Body of pancreas (tissue), 4 donors: ENCODE results near the gene NAA40. TPM values are rescaled to one million over a fixed set of nuclear protein-coding genes. Genes with fewer than 3 reads are reported as not detected.
A peak's percentile ranks its signal among the peaks of the same experiment; 100 is the strongest.

Experiments
- ATAC-seq: fragments of 150-250 bp; one replicate; pipeline ENCODE4 v1.9.1; 2016
- DNase-seq, 4 donors: peaks; one replicate each; pipeline ENCODE4 v3.0.0-alpha.2; 2019
- H3K27ac ChIP-seq, 4 donors: fragments of 200-600 bp; sonication (generic); 1 replicate in 3 of 4; 2 replicates in 1 of 4; pipeline versions ENCODE4 v1.5.1 to v1.6.1; 2016 to 2019; ENCODE audit warnings: mild to moderate bottlenecking in 1 of 4, mixed read lengths in 1 of 4, moderate library complexity in 1 of 4
- H3K27me3 ChIP-seq, 2 donors: fragments of 200-600 bp; sonication (generic); one replicate each; pipeline ENCODE4 v1.6.0; 2016; ENCODE audit warnings: mild to moderate bottlenecking in 1 of 2
- H3K36me3 ChIP-seq, 2 donors: fragments of 200-600 bp; sonication (generic); replicated peaks in 1 of 2; 2 replicates each; pipeline ENCODE4 v1.5.1; 2016; ENCODE audit warnings: low read depth in 2 of 2; ENCODE audit not compliant: insufficient read depth in 1 of 2
- H3K4me1 ChIP-seq: fragments of 200-600 bp; sonication (generic); one replicate; pipeline ENCODE4 v1.6.0; 2016
- H3K4me3 ChIP-seq, 2 donors: fragments of 200-600 bp; sonication (generic); 1 replicate in 1 of 2; 2 replicates in 1 of 2; pipeline ENCODE4 v1.5.1; 2016 to 2019
- H3K9me3 ChIP-seq, 3 donors: fragments of 200-600 bp; sonication (generic); 1 replicate in 2 of 3; 2 replicates in 1 of 3; pipeline ENCODE4 v1.5.1; 2016
- POLR2A ChIP-seq, 3 donors: fragments of 450-650 bp; IDR thresholded peaks; one replicate each; pipeline ENCODE4 v1.6.1; 2016; ENCODE audit warnings: antibody characterized with exemption in 3 of 3, mild to moderate bottlenecking in 2 of 3
- WGBS, 2 donors: methylation state at CpG; one replicate each; pipeline ENCODE4 v1.1.5; 2017; 5-methylcytosine and 5-hydroxymethylcytosine counted together
- intact Hi-C: fragments of 100-400 bp; cut with DNase I; formaldehyde crosslinking; loops from one replicate; pipeline ENCODE4 v1.15.1; 2023
- total RNA-seq, 2 donors: library from RNA; depleted of rRNA; stranded (reverse); fragments of >200 nt; gene quantifications; one replicate each; pipeline ENCODE4 v1.1.0, GENCODE V29; 2016
- TF ChIP-seq, protein P1 (sequence below), 7 experiments: fragments of 450-650 bp in 4 of 7; fragments of 200-600 bp in 3 of 7; sonication (generic) in 3 of 7; IDR thresholded peaks; one replicate each; pipeline ENCODE4 v1.5.1; 2016 to 2019; ENCODE audit warnings: antibody characterized with exemption in 7 of 7

Gene NAA40
- total RNA-seq, 2 donors from 2014 or later: 14.3 to 21.8 TPM

DNA sequence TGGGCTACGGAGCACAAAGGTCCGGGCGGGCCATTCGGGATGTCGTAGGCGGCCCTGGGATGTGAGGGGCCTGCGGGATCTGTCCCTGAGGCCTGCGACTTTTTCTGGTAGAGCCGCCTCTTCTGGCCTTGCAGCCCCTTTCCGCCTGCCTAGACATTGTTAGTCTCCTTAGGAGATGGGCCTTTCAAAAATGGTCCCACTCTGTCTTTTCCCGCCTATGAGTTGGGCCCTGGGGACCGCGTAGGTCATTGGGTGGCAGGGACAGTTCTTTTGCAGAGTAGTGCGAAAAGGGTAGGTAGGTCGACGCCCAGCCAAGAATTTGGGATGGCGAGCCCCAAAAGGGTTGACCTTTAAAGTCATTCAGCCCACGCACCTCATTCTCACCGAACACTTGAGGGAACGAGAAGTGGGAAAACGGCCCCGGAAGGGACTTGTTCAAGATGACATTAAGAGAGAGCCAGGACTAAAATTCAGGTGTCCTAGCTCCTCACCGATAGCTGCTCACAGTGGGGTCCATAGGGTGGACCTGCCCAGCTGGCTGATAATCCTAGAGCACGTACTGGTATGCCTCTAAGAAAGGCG, 48.2 kb downstream of the NAA40 start:
- intact Hi-C loops: no loop called here
- Histone ChIP-seq H3K27me3 (no peaks in the 10 kb centered on the region), H3K27ac (peak overlapping the region in 3 of 4 donors; percentile 58 to 82 (median 81)), H3K9me3 (no peaks in the 10 kb centered on the region), H3K4me1 (peaks cover 16% of the 10 kb centered on the region), H3K36me3 (peaks cover 0 to 3% of the 10 kb centered on the region in 2 donors), H3K4me3 (peak overlapping the region; percentile 84 to 96)
- ATAC-seq: no peak
- no peak for DNase-seq
- TF ChIP-seq, protein P1, sequence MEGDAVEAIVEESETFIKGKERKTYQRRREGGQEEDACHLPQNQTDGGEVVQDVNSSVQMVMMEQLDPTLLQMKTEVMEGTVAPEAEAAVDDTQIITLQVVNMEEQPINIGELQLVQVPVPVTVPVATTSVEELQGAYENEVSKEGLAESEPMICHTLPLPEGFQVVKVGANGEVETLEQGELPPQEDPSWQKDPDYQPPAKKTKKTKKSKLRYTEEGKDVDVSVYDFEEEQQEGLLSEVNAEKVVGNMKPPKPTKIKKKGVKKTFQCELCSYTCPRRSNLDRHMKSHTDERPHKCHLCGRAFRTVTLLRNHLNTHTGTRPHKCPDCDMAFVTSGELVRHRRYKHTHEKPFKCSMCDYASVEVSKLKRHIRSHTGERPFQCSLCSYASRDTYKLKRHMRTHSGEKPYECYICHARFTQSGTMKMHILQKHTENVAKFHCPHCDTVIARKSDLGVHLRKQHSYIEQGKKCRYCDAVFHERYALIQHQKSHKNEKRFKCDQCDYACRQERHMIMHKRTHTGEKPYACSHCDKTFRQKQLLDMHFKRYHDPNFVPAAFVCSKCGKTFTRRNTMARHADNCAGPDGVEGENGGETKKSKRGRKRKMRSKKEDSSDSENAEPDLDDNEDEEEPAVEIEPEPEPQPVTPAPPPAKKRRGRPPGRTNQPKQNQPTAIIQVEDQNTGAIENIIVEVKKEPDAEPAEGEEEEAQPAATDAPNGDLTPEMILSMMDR (IDR thresholded peaks at IDR 0.05): no peak
- TF ChIP-seq POLR2A (IDR thresholded peaks at IDR 0.05): no peak
- 28 to 41% methylated on average over 18 to 25 of the region's 25 CpGs for WGBS, 2 donors

- Histone ChIP-seq H3K27ac (no peak overlapping the region), H3K9me3 (no peaks in the 10 kb centered on the region), H3K4me1 (peaks cover 10% of the 10 kb centered on the region), H3K36me3 (peaks cover 0 to 5% of the 10 kb centered on the region in 2 donors), H3K27me3 (no peaks in the 10 kb centered on the region), H3K4me3 (no peak overlapping the region)
- no peak for ATAC-seq
- WGBS, 2 donors: 84 to 97% methylated on average over 6 to 10 of the region's 10 CpGs
- intact Hi-C loops: no loop called here
- TF ChIP-seq, protein P1 (IDR thresholded peaks at IDR 0.05): no peak
- no peak for TF ChIP-seq POLR2A (IDR thresholded peaks at IDR 0.05)
- no peak for DNase-seq
Measured at GRCh38 chr11:63991558-63991957, 52.8 kb downstream of the NAA40 start.

DNA sequence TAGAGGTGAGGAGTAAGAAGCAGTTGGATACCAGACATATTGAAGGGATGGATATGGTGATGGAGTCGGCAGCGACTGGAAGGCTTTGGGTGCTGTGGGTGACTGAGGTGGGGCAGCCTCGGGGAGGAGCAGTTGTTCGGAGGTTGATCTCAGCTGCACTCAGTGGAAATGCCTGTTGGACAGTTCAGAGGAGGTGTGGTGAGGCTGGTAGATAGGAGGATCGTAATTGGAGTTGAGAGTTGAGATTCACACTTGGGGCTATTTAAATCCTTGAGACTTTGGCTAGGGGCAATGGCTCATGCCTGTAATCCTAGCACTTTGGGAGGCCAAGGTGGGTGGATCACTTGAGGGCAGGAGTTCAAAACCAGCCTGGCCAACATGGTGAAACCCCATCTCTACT, 54.3 kb downstream of the NAA40 start:
- H3K36me3 ChIP-seq: peaks cover 8 to 13% of the 10 kb centered on the region in 2 donors
- WGBS, 2 donors: 78 to 92% methylated on average over 5 of the region's 5 CpGs
- no peaks in the 10 kb centered on the region for H3K27me3 ChIP-seq
- H3K4me1 ChIP-seq: no peaks in the 10 kb centered on the region
- no peak overlapping the region for H3K4me3 ChIP-seq
- no peak for DNase-seq
- H3K9me3 ChIP-seq: no peaks in the 10 kb centered on the region
- intact Hi-C loops: no loop called here
- ATAC-seq: no peak
- TF ChIP-seq POLR2A (IDR thresholded peaks at IDR 0.05): no peak
- TF ChIP-seq, protein P1 (IDR thresholded peaks at IDR 0.05): no peak
- no peak overlapping the region for H3K27ac ChIP-seq

DNA sequence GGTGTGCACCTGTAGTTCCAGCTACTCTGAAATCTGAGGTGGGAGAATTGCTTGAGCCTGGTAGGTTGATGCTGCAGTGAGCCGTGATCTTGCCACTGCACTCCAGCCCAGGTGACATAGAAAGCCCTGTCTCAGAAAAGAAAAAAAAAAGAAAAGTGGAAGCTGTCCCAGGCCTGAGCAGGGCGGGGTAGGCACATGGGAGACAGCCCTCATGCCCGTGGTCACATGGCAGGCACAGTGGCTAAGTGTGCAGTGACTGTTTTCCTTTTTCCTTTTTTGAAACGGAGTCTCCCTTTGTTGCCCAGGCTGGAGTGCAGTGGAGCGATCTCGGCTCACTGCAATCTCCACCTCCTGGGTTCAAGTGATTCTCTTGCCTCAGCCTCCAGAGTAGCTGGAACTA, 55.2 kb downstream of the NAA40 start:
- H3K4me3 ChIP-seq: no peak overlapping the region
- H3K4me1 ChIP-seq: no peaks in the 10 kb centered on the region
- TF ChIP-seq, protein P1 (IDR thresholded peaks at IDR 0.05): no peak
- no peak for TF ChIP-seq POLR2A (IDR thresholded peaks at IDR 0.05)
- 80 to 84% methylated on average over 6 of the region's 6 CpGs for WGBS, 2 donors
- H3K27ac ChIP-seq: no peak overlapping the region
- peaks cover 8 to 13% of the 10 kb centered on the region in 2 donors for H3K36me3 ChIP-seq
- no peak for DNase-seq
- ATAC-seq: no peak
- H3K9me3 ChIP-seq: no peaks in the 10 kb centered on the region
- intact Hi-C loops: no loop called here
- no peaks in the 10 kb centered on the region for H3K27me3 ChIP-seq

- ATAC-seq (no peak), DNase-seq (no peak)
- Histone ChIP-seq H3K9me3 (no peaks in the 10 kb centered on the region), H3K36me3 (peaks cover 8 to 10% of the 10 kb centered on the region in 2 donors), H3K4me3 (no peak overlapping the region), H3K27me3 (no peaks in the 10 kb centered on the region), H3K4me1 (peaks cover 20% of the 10 kb centered on the region), H3K27ac (no peak overlapping the region)
- TF ChIP-seq, protein P1 (IDR thresholded peaks at IDR 0.05): no peak
- TF ChIP-seq POLR2A (IDR thresholded peaks at IDR 0.05): no peak
- intact Hi-C loops: no loop called here
- 83 to 86% methylated on average over 10 to 18 of the region's 18 CpGs for WGBS, 2 donors
Measured at GRCh38 chr11:63996512-63996911, 57.7 kb downstream of the NAA40 start.
